Mesenteric fat pad (tissue), 1 donor: ENCODE data around the gene STK4. TPM values are rescaled to one million over a fixed set of nuclear protein-coding genes. Genes with fewer than 3 reads are reported as not detected.

Source experiments
- DNase-seq: peaks from one replicate; pipeline ENCODE4 v3.0.0-alpha.2; 2020; ENCODE audit warnings: low spot score
- total RNA-seq: library from RNA; stranded (reverse); fragmentation: NEBNext Ultra II Directional; extraction: Animal tissue kit (Norgen Biotek cat#: 25700); gene quantifications from one replicate; pipeline ENCODE4 v1.2.1, GENCODE V29; 2021
- donor health status: DM: yes; HTN: yes; CAD: no.

STK4 gene
- total RNA-seq, 1 donor from 2014 or later: 34.4 TPM

DNA sequence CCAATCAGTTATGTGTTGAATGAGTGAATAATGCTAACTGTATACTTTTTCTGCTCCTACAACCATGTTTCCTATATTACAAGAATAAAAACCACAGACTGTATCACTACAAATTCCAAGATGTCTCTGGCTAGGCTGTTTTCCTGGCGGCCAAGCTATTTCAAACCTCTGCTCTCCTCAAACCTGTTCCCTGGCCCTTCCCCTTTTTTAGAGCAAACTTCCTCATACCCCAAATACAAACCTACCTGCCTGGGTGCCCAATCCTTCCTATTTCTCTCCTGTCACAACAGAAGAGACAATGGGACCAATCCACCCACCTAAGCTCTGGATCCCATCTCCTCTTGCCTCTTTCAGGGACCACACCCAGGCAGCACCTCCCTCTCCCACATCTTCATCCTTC, 13.6 kb upstream of the STK4 start:
- DNase-seq: no peak

DNA sequence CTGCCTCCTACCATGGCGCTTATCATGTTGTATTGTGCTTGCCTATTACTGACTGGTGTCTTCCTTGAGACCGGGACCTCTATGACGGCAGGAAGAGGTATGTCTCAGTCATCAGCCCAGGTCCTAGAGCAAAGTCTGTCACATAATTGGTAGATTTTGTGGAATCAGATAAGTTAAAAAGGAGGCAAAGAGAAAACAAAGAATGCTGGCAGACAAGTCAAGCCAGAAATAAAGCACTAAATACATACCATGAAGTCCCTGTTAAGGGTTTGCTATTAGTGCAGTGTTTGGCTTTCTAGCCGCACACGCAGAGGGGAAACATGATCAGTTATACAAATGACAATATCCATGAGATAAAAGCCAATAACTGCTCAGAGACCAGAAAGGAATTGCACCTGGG, 12.1 kb upstream of the STK4 start:
- no peak for DNase-seq

DNA sequence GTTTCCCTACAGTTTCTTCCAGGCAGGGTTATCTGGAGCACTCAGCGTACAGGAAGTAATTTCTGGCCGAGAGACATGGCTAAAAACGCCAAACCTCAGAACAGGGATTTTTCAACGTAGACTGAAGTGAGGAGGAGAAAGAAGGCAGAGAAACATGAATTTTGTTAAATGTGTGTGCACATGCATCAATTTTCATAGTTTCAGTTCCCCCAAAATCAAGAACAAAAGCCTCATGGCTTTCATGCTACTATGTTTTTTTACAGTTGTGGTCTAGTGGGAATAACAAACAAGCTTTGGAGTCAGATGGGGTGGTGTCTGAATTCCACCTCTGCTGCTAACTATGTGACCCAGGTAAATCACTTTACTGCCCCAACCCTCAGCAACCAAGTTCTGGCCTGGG, 11.0 kb upstream of the STK4 start:
- DNase-seq: no peak

DNA sequence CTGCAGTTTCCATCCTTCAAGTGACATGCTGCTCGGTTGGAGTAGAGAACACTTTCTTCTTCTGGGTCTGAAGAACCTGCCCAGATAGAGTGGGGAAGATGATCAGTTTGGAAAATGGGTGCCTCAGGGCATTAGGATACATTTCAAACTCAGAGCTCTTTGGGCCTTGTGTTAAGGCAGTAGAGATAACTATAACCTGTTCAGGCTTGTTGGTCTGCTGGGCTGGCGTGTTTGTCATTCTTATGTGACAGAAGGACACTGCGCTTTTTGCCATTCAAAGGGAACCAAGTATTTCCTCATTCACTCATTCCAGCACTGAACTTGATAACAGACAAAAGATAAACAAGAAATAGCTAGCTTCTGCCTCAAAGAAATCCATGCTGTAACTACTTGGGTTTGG, 9.9 kb upstream of the STK4 start:
- DNase-seq: no peak

DNA sequence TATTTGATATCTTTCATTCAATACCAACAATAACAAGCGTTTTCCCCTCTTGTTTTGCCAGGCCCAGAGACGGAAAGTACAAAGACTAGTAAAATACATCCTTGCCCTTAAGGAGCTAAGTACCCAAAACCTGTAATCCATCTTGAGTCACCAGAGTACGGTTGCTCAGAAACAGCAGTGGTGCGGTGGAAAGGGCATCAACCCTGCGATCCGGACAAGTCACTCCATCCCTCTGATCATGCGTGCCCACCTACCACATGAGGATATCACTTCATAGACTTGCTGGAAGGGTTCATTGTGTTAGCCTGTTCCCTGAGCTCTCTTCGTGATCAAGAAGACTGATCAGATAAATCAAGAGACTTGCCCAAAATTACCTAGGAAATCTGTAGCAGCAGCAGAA, 8.0 kb upstream of the STK4 start:
- no peak for DNase-seq

DNA sequence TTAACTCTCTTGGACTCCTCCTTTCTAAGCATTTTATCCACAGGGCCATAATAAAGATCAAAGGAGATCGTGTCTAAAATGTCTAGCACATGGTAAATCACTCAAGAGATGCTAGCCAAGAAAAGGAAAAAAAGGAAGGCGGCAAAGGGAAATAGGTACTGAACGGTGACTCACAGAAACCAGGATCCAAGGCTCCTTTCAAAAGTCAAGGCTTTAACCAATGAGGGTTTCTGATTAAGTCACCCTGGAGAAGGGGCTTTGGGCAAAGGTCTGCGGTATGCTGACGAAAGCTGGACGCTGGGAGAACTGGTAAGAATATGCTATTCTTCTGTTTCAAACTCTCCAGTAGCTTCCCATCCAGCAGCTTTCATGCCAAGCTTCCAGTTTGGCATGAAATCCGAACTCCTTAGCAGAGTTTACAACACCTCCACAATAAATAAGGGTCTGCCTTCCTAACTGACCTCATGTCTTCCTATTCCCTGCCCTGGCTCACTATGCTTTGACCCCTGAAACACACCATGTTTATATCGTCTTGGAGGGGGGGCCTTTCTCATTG, 7.2 kb upstream of the STK4 start:
- DNase-seq: no peak

DNA sequence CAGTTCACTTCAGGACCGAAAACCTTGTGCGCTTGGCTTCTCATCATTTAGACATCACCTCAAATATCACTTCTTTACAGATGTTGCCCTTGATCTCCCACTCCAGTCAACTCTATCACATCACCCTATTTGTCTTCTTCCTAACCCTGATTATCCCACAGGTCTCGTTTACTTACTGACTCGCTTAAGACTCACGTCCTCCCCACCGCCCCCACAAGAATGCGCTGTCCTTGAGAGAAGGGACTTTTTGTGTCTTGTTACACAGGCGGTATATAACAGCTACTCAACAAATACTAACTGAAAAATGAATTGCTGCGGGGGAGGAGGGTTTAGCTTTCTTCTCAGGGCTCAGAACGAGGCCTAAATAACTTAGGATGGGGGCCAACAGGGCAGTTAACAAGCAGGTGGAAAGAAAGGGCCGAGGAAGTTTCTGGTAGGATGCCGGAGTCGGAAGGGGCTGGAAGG, 6.6 kb upstream of the STK4 start:
- DNase-seq: no peak

DNA sequence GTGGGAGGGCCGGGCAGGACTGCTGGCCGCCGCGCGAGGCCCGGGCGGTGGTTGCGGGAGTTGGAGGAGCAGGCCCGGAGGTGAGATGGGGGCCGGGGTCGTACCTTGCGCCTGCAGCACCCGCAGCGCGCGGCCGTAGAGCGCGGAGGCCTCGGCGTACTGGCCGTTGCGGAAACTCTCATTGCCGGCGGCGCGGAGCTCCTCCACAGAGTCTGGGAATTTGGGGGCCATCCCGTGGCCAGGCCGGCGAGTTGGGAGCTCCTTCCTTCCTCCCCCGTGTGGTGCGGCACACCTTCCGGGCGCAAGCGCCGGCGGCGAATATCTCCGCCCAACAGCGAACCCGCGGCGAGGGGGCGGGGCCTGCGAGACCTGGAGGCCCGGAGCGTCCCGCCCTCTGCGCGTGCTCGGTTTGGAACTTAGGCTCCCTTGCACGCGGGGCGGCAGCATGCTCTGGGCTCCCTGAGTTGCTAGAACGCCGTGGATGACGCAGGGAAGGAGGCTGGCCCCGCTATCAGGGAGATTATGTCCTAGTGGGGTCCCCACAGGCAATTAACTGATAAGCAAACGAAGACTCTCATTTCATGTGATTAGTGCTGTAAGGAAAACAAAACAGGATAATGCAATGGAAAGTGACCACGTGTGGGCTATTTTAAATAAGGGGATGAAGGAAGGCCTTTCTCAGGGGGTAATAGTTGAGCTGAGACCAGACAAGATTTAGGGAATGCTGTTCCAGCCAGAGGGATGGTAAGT, 6.0 kb upstream of the STK4 start, which contains the start of gene TOMM34:
TSS of gene TOMM34 (minus strand) at position 295 of the 750 bp plus-strand sequence. CDS start at position 231, 64 bp downstream.
- peak; percentile 99 for DNase-seq

DNA sequence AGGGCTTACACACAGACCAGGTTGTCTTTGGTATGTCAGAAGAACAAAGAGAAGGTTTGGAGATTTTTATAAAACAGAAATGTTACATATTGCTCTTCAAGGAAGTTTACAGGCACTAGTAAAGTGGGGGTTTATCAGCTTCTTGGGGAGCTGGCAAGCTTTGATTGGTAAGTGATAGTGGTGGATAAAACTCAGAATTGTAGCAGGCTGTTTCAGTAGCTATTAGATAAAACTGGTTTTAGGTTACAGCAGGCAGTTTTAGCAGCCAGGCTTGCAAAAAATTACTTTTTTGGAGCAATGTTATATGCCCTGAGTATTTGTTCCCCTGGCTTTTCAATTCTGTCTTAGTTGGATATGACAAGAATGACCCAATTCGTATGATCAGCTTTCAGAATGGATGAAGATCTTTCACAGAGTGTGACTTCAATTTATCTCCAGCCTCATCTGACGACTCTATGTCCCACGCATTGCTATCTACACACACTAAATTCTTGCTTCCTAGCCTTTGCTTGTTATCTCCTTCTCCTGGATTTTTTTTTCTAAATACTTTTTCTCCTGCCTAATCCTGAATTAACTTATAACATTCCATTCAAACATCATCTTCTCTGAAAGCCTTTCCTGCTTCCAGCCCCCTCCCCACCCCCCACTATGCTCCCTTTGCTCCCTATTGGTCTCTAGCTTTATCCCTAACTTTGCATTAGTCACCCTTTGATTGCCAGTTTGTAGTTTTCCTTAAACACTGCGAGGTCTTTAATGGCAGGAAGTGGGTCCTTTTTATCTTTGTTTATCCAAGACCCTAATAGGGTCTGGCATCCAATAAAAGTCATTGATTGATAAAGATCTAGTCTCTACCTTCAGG, 5.1 kb upstream of the STK4 start:
- DNase-seq: no peak

DNA sequence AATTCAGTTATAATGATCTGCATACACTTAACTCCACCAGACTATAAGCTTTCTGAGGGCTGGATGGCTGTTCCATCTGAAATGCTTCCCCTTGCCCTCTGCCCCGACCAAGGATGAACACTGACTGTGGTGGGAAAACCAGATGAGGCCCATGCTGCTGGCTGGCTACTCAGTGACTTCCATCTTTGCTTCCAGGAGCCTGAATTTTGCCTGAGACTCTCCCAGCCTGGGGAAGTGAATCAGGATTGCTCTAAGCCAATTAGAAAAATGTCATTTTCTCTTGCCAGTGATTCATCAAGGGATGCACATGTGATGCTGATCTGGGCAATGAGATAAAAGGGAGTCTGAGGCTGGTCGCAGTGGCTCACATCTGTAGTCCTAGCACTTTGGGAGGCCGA, 4.4 kb upstream of the STK4 start:
- no peak for DNase-seq

DNA sequence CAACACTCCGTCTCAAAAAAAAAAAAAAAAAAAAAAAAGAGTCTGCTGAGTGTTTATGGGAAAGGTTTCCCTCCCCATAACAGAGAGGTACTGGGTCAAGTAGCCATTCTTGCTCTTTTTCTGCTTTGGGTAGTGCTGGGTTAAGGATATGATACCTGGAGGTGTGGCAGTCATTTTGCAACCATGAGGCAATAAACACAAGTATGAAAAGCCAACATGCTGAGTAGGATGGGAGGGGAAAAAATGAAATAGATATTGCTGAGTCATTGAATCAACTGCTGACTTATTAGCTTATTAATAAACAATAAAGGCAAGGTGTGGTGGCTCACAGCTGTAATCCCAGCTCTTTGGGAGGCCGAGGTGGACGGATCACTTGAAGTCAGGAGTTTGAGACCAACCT, 3.8 kb upstream of the STK4 start:
- DNase-seq: no peak

DNA sequence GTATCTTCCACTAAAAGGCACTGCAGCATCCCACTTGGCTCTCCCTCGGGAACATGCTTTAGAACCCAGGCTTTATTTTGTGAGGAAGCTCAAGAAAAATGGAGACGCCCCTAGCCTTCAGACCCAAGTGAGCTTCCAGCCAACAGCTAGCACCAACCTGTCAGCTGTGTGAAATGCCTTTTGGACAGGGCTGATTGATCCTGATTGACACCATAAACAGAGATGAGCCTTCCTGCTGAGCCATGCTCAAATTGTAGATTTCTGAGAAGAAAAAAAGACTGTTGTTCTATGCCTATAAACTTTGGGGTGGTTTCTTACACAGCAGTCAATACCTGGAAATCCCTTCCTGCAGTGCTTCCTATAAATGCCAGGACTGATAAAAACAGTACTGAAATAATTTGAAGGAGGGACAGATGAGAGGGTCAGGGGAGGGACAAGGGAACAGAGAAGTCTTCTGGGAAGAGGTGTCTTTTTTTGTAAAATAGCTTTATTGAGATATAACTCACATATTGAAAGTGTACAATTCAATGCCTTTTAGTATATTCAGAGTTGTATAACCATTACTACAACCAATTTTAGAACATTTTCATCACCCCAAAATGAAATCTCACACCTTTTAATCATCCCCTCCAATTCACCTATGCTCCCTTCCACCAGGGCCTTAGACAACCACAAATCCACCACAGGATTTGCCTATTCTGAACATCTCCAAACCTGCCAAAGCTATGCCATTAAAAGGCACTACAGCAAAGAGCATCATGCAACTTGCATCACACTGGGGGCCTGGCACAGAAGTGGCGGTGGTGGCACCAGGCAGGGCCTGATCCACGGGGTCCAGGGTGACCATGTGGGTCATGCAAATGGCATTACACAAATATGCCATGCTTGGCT, 2.7 kb upstream of the STK4 start:
- no peak for DNase-seq

DNA sequence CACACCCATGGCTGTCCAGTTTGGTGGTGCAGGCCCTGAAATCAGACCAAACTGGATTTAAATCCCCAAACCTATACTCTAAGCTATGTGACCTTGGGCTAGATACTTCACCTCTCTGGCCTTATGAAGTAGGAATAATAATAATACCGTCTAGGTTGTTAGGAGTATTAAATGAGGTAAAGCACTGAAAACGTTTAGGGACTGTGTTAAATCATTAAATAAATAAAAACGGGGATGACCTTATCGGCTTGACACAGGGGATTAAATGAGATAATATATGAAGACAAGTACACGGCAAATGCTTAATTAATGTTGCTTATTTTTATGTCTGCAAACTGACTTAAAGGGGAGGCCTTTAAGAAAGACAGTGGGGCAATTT, 672 bp upstream of the STK4 start:
- DNase-seq: no peak

DNA sequence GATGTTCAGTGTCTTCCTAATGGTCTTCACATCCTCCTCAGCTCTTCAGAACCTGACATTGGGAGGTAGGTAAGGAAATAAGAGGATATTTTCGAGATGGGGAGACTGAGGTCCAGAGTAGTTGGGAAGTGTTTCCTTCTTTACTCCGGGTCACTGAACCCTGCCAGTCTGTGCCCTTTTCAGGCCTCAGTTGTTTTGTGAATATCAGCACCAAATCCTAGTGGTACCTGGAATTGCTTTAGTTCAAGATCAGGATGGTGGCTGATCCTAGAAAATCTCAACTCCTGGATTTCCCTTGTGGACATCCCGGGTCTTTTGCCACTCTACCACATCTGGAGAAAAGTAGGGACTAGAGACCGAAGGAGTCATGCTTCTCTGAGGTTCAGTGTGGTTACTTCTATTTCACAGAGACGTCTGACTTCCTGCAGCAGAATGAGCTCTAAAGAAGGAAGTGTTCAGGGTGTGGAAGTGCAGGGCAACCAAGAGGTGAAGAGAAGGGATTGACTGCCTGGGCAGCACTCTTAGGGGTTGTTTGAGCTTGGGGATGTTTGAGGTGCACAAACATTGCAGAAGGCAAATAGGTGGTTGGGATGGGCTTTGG, 995 bp downstream of the STK4 start:
- no peak for DNase-seq

DNA sequence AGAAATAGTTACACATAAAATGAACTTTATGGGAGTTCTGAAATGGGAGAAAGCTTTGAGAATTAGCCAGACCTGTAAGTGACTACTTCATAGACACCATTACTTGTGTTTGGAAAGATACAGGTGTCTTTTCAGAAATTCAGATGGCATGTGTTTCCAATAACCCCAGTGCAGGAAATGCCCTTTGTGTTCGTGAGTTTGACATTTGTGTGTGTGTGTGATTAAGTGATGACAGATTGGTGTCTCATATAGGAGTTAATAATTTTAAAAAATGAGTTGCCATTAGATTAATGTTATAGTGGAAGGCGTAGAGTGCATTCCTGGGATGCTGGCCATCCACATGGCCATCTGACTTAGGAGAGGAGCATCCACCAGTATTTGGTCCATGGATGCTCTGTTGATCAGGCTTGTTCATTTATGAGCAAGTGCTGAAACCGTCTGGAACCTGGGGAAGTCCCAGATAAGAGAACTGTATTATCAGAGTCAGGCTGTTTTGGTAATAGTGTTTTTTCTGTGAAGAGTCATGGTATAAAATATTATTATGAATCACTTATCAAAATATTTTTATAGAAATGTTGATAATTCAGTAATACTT, 3.1 kb downstream of the STK4 start:
- DNase-seq: no peak

DNA sequence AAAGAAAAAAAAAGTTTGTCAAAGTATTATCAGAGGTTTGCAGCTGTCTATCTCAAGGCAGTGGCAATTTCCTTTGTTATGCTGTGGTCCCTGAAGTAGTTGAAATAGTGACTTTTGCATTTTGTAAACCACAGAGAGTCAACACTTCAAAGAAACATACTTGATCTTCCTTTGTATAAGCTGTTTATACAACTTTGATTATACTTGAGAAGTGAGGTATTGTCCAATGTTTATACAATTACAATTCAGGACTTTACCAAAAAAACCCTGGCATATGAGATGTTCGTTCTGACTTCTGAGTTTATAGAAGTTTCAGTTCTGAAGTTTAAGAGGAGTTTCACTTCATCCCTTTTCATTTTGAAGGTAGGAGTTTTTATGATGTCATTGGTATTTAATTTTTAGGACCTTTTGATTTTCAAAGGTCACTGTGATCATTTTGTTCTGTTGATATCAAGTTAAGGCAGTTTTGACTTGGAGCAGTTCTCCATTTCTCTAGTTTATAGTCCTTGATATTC, 4.0 kb downstream of the STK4 start:
- no peak for DNase-seq

DNA sequence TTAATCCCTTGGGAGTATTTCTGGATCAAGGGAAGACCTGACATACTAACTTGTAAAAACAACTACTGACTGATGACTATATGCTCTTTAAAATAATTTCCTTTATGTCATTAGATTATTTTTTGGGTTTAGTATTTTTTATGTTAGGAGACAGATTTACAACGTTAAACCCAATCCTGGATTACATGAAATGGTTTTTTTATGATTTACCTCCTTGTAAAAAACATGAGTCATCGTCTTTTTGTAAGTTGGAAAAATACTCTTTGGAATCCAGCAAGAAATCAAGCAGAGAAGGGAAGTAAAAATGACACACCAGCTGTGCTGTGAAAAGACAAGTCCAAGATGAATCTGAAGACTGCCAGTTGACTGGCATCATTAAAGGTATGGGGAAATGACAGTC, 6.7 kb downstream of the STK4 start:
- DNase-seq: no peak

DNA sequence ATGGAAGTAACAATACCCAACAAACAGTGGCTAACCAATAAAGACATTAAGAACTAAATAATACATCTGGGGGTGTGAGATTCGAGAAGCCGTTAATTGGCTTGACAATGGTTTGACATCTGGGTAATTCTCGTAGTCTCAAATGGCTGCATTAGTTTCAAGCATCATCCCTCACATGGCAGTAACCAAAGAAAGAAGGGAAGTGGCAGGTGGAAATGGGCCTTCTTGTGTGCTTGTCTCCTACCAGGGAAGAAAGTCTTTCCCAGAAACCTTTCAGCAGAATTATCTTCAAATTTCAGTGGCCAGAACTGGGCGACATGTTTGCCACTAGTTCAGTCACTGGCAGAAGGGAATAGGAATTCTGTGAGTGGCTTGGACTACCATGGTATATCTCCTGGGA, 10.4 kb downstream of the STK4 start:
- no peak for DNase-seq

DNA sequence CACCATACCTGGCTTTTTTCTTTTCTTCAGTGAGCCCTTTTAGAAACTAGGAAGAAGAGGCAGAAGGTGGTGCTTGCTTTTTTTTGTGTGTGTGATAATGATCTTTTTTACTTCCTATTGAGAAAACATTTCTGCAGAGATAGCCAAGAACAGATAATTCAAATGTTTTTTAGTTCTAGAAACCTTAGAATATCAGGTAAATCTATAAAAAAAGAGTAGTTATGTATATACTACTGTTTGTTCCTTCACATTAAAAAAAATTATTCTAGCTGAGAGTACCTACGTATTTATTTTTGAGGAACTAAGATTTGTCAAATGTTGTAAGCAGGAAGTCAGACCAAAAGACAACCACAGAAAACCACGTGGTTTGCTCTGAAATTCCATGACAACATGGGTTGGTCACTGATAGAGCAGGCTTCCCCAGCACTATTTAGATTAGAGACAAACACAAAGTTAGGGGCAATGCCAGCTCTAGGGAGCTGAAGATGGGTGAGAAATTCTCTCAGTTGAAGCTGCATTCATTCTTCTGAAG, 12.8 kb downstream of the STK4 start:
- no peak for DNase-seq
